Stimulated activated CD8-positive, alpha-beta memory T cell treated with anti-CD3 and anti-CD28 coated beads, Interleukin-15, amount 100 ng/mL, for 1 hour (primary cell): ENCODE data around the gene CBX4.

ENCODE experiments used
- DNase-seq: peaks from one replicate; pipeline ENCODE4 v3.0.0-alpha.2; 2020; ENCODE audit warnings: low read depth

Gene CBX4

GRCh38 chr17:79785900-79786810, 53.1 kb downstream of the CBX4 start:
- no peak for DNase-seq

GRCh38 chr17:79785017-79785899, 54.0 kb downstream of the CBX4 start:
- DNase-seq, result no peak

GRCh38 chr17:79784353-79785016, 54.8 kb downstream of the CBX4 start:
- no peak for DNase-seq

GRCh38 chr17:79783891-79784290, 55.3 kb downstream of the CBX4 start:
- DNase-seq, result no peak
